Uterus (tissue), 4 donors: Measurements from ENCODE around the gene ZSWIM3. TPM values are rescaled to one million over a fixed set of nuclear protein-coding genes. Genes with fewer than 3 reads are reported as not detected.

Source experiments
- DNase-seq, 2 donors: peaks; one replicate each; pipeline ENCODE4 v3.0.0-alpha.2; 2019 to 2020
- H3K27ac ChIP-seq, 2 donors: fragments of 200-600 bp; sonication (generic); 1 replicate in 1 of 2; 2 replicates in 1 of 2; pipeline ENCODE4 v1.5.1; 2016 to 2018
- H3K27me3 ChIP-seq, 2 donors: fragments of 200-600 bp; sonication (generic); one replicate each; pipeline ENCODE4 v1.5.1; 2018 to 2019; ENCODE audit warnings: control low read depth in 1 of 2
- H3K36me3 ChIP-seq, 2 donors: fragments of 200-600 bp; sonication (generic); one replicate each; pipeline ENCODE4 v1.5.1; 2019; ENCODE audit warnings: control low read depth in 1 of 2
- H3K4me1 ChIP-seq, 2 donors: fragments of 200-600 bp; sonication (generic); one replicate each; pipeline ENCODE4 v1.5.1; 2018 to 2019; ENCODE audit warnings: control low read depth in 1 of 2
- H3K4me3 ChIP-seq, 2 donors: fragments of 200-600 bp; sonication (generic); 1 replicate in 1 of 2; 2 replicates in 1 of 2; pipeline ENCODE4 v1.5.1; 2018 to 2019; ENCODE audit warnings: mild to moderate bottlenecking in 1 of 2
- H3K9me3 ChIP-seq, 2 donors: fragments of 200-600 bp; sonication (generic); one replicate each; pipeline ENCODE4 v1.5.1; 2019; ENCODE audit warnings: control low read depth in 1 of 2
- CTCF ChIP-seq, 4 experiments: fragments of 200-600 bp in 2 of 4; fragments of 450-650 bp in 2 of 4; sonication (generic) in 2 of 4; IDR thresholded peaks; one replicate each; pipeline ENCODE4 v1.5.1; 2016 to 2019; ENCODE audit warnings: antibody characterized with exemption in 4 of 4, mild to moderate bottlenecking in 2 of 4, moderate library complexity in 1 of 4
- POLR2A ChIP-seq, 2 donors: fragments of 450-650 bp; IDR thresholded peaks; one replicate each; pipeline ENCODE4 v1.6.1; 2016; ENCODE audit warnings: antibody characterized with exemption in 2 of 2, mild to moderate bottlenecking in 1 of 2, moderate library complexity in 1 of 2
- intact Hi-C: fragments of 100-400 bp; cut with DNase I; formaldehyde crosslinking; loops from one replicate; pipeline ENCODE4 v1.15.1; 2023; ENCODE audit warnings: low total_unique reads
- total RNA-seq, 4 donors: library from RNA; depleted of rRNA in 3 of 4; stranded (reverse); fragments of >200 nt in 3 of 4; gene quantifications; one replicate each; pipeline versions ENCODE4 v1.1.0 to v1.2.4, GENCODE V29; 2014 to 2023
- donor health status: DM: yes; HTN: yes; CAD: no.

The ZSWIM3 gene
- total RNA-seq, 4 donors from 2014 or later, result 3.1 to 9.2 (median 4.3) TPM

- Histone ChIP-seq H3K27ac (peak overlapping the region; percentile 58 to 69), H3K9me3 (no peaks in the 10 kb centered on the region), H3K4me1 (peaks cover 0 to 8% of the 10 kb centered on the region in 2 donors), H3K27me3 (no peaks in the 10 kb centered on the region), H3K36me3 (no peaks in the 10 kb centered on the region), H3K4me3 (no peak overlapping the region)
- intact Hi-C loops, result no loop called here
- TF ChIP-seq CTCF (IDR thresholded peaks at IDR 0.05) (no peak), POLR2A (IDR thresholded peaks at IDR 0.05) (no peak)
- no peak for DNase-seq
Observed at GRCh38 chr20:45843506-45843905, 13.9 kb upstream of the ZSWIM3 start.

GRCh38 chr20:45845452-45845851 is 12.0 kb upstream of the ZSWIM3 start:
- no peak overlapping the region for H3K27ac ChIP-seq

GRCh38 chr20:45848421-45848820 is 9.0 kb upstream of the ZSWIM3 start:
- Histone ChIP-seq H3K4me1 (peaks cover 0 to 3% of the 10 kb centered on the region in 2 donors), H3K9me3 (no peaks in the 10 kb centered on the region), H3K36me3 (no peaks in the 10 kb centered on the region), H3K4me3 (no peak overlapping the region), H3K27ac (no peak overlapping the region), H3K27me3 (no peaks in the 10 kb centered on the region)
- DNase-seq, result no peak
- no peak for TF ChIP-seq CTCF (IDR thresholded peaks at IDR 0.05)
- TF ChIP-seq POLR2A (IDR thresholded peaks at IDR 0.05), result no peak
- intact Hi-C loops, result no loop called here

More at GRCh38 chr20:45845452-45845851, 12.0 kb upstream of the ZSWIM3 start:
- H3K36me3 ChIP-seq, result no peaks in the 10 kb centered on the region
- no peaks in the 10 kb centered on the region for H3K27me3 ChIP-seq
- no peak for DNase-seq
- H3K4me1 ChIP-seq, result peaks cover 0 to 8% of the 10 kb centered on the region in 2 donors
- no peak overlapping the region for H3K4me3 ChIP-seq
- intact Hi-C loops, result no loop called here
- no peaks in the 10 kb centered on the region for H3K9me3 ChIP-seq
- no peak for TF ChIP-seq CTCF (IDR thresholded peaks at IDR 0.05)
- no peak for TF ChIP-seq POLR2A (IDR thresholded peaks at IDR 0.05)

- no peaks in the 10 kb centered on the region for H3K9me3 ChIP-seq
- H3K27ac ChIP-seq, result no peak overlapping the region
- no peak overlapping the region for H3K4me3 ChIP-seq
- intact Hi-C loops, result no loop called here
- DNase-seq, result no peak
- H3K36me3 ChIP-seq, result no peaks in the 10 kb centered on the region
- H3K4me1 ChIP-seq, result no peaks in the 10 kb centered on the region
- H3K27me3 ChIP-seq, result no peaks in the 10 kb centered on the region
- TF ChIP-seq POLR2A (IDR thresholded peaks at IDR 0.05), result no peak
- no peak for TF ChIP-seq CTCF (IDR thresholded peaks at IDR 0.05)
Observed at GRCh38 chr20:45848969-45849582, 8.3 kb upstream of the ZSWIM3 start.

GRCh38 chr20:45850238-45850637 is 7.2 kb upstream of the ZSWIM3 start:
- intact Hi-C loops, result no loop called here
- Histone ChIP-seq H3K4me1 (peaks cover 0 to 7% of the 10 kb centered on the region in 2 donors), H3K36me3 (no peaks in the 10 kb centered on the region), H3K27me3 (no peaks in the 10 kb centered on the region), H3K9me3 (no peaks in the 10 kb centered on the region), H3K27ac (no peak overlapping the region), H3K4me3 (no peak overlapping the region)
- no peak for DNase-seq
- TF ChIP-seq POLR2A (IDR thresholded peaks at IDR 0.05) (no peak), CTCF (IDR thresholded peaks at IDR 0.05) (no peak)
